GM12891 (cell line): ENCODE measurements around the gene FUT9. TPM values are rescaled to one million over a fixed set of nuclear protein-coding genes. Genes with fewer than 3 reads are reported as not detected.

Experiments used
- DNase-seq: peaks from one replicate; pipeline ENCODE4 v3.0.0; 2011; ENCODE audit warnings: low spot score; ENCODE audit not compliant: insufficient read length
- FAIRE-seq: peaks from 2 replicates; lab custom pipeline; 2011; peaks lifted over from hg19 to GRCh38; lab: Jason Lieb, UNC
- PAX5 ChIP-seq: IDR thresholded peaks from 2 replicates; pipeline ENCODE4 v1.6.1; 2011; ENCODE audit warnings: low read length, moderate library complexity, mild to moderate bottlenecking; ENCODE audit not compliant: insufficient read depth, severe bottlenecking
- POLR2A ChIP-seq: IDR thresholded peaks from 2 replicates; pipeline ENCODE4 v1.6.1; 2011; ENCODE audit warnings: low read depth, low read length, control low read depth
- POLR2AphosphoS5 ChIP-seq: IDR thresholded peaks from 2 replicates; pipeline ENCODE4 v1.6.1; 2011; ENCODE audit warnings: low read depth, low read length, control low read depth
- POU2F2 ChIP-seq: IDR thresholded peaks from 2 replicates; pipeline ENCODE4 v1.6.1; 2011; ENCODE audit warnings: low read depth, mild to moderate bottlenecking, control low read depth, low read length, moderate library complexity
- SPI1 ChIP-seq: IDR thresholded peaks from 2 replicates; pipeline ENCODE4 v1.6.1; 2011; ENCODE audit warnings: low read depth, low read length, control low read depth
- TAF1 ChIP-seq: IDR thresholded peaks from 2 replicates; pipeline ENCODE4 v1.6.1; 2011; ENCODE audit warnings: low read depth, low read length, control low read depth
- polyA plus RNA-seq: library from polyadenylated mRNA; unstranded; fragments of >200 nt; gene quantifications from one replicate; pipeline ENCODE4 v1.2.1, GENCODE V29; 2012; ENCODE audit warnings: low read depth, missing spikeins, inconsistent platforms; ENCODE audit not compliant: missing spikeins

FUT9 gene
- polyA plus RNA-seq, result not detected

GRCh38 chr6:96015518-96016333 lies at the start of gene FUT9:
Gene FUT9 (plus strand): TSS chr6:96015974. CDS start chr6:96203156, 187,182 bp downstream.
- TF ChIP-seq POU2F2 (no peak), POLR2A (no peak), SPI1 (no peak), TAF1 (no peak), PAX5 (no peak), POLR2AphosphoS5 (no peak)
- FAIRE-seq, result no peak
- no peak for DNase-seq

GRCh38 chr6:95967594-95967993 lies 48.2 kb upstream of the FUT9 start:
- DNase-seq (no peak), FAIRE-seq (no peak)
- TF ChIP-seq SPI1, result no peak
- TF ChIP-seq POU2F2, result no peak
- TF ChIP-seq TAF1, result no peak
- no peak for TF ChIP-seq POLR2A
- no peak for TF ChIP-seq POLR2AphosphoS5
- TF ChIP-seq PAX5, result no peak

- no peak for FAIRE-seq
- no peak for DNase-seq
Measured at GRCh38 chr6:95973976-95974375, 41.8 kb upstream of the FUT9 start.

GRCh38 chr6:95978230-95978629 lies 37.5 kb upstream of the FUT9 start:
- TF ChIP-seq POLR2AphosphoS5, result no peak
- TF ChIP-seq PAX5, result no peak
- no peak for TF ChIP-seq TAF1
- TF ChIP-seq POU2F2, result no peak
- TF ChIP-seq POLR2A, result no peak
- no peak for DNase-seq
- no peak for FAIRE-seq

More at GRCh38 chr6:95973976-95974375, 41.8 kb upstream of the FUT9 start:
- TF ChIP-seq TAF1 (no peak), POU2F2 (no peak), SPI1 (no peak), PAX5 (no peak), POLR2AphosphoS5 (no peak), POLR2A (no peak)

GRCh38 chr6:95991906-95992305 lies 23.9 kb upstream of the FUT9 start:
- no peak for FAIRE-seq

GRCh38 chr6:95994151-95994550 lies 21.6 kb upstream of the FUT9 start:
- FAIRE-seq (no peak), DNase-seq (no peak)
- no peak for TF ChIP-seq PAX5
- TF ChIP-seq SPI1, result no peak
- no peak for TF ChIP-seq POU2F2
- no peak for TF ChIP-seq POLR2AphosphoS5
- TF ChIP-seq TAF1, result no peak
- no peak for TF ChIP-seq POLR2A

More at GRCh38 chr6:95991906-95992305, 23.9 kb upstream of the FUT9 start:
- no peak for DNase-seq
- no peak for TF ChIP-seq POU2F2
- no peak for TF ChIP-seq POLR2AphosphoS5
- TF ChIP-seq SPI1, result no peak
- TF ChIP-seq PAX5, result no peak
- TF ChIP-seq POLR2A, result no peak
- TF ChIP-seq TAF1, result no peak

- FAIRE-seq (no peak), DNase-seq (no peak)
- TF ChIP-seq POLR2A, result no peak
- TF ChIP-seq PAX5, result no peak
- no peak for TF ChIP-seq POLR2AphosphoS5
- TF ChIP-seq POU2F2, result no peak
- TF ChIP-seq SPI1, result no peak
Measured at GRCh38 chr6:95998133-95998532, 17.6 kb upstream of the FUT9 start.

- FAIRE-seq, result no peak
- DNase-seq, result no peak
- no peak for TF ChIP-seq POU2F2
- TF ChIP-seq POLR2AphosphoS5, result no peak
- no peak for TF ChIP-seq POLR2A
- TF ChIP-seq PAX5, result no peak
- TF ChIP-seq SPI1, result no peak
- no peak for TF ChIP-seq TAF1
Measured at GRCh38 chr6:96001891-96002575, 13.7 kb upstream of the FUT9 start.

- no peak for FAIRE-seq
- TF ChIP-seq POLR2AphosphoS5, result no peak
- no peak for TF ChIP-seq SPI1
- no peak for TF ChIP-seq POLR2A
- TF ChIP-seq PAX5, result no peak
- TF ChIP-seq POU2F2, result no peak
- DNase-seq, result no peak
Measured at GRCh38 chr6:96002576-96002910, 13.2 kb upstream of the FUT9 start.
